ENCODE measurements around the gene DDX43. TPM values are rescaled to one million over a fixed set of nuclear protein-coding genes. Genes with fewer than 3 reads are reported as not detected.

Gene DDX43
- total RNA-seq, 1 experiment from 2014 or later = not detected

- BruUV-seq (replicated peaks) = no TSS peak
- TF ChIP-seq EZH2 (IDR thresholded peaks at IDR 0.05; ENCODE audit: borderline replicate concordance, low read depth, low read length, poor library complexity, severe bottlenecking) (no peak), CTCF (conservative IDR thresholded peaks at IDR 0.05; ENCODE audit: low read depth, low read length) (no peak)
- CTCF ChIA-PET = no interaction called here
Observed at GRCh38 chr6:73400656-73401055, 6.0 kb downstream of the DDX43 start.

GRCh38 chr6:73409395-73409794 lies 14.8 kb downstream of the DDX43 start:
- ChIA-PET CTCF (no interaction called here), POLR2A (ENCODE audit: low non-redundant PET) (no interaction called here)
- no peaks in the 10 kb centered on the region for H3K9me3 ChIP-seq (ENCODE audit: low read depth, low read length, poor library complexity, severe bottlenecking)
- no TSS peak for BruUV-seq (replicated peaks)
- H3K4me1 ChIP-seq (ENCODE audit: insufficient read depth, low read length, poor library complexity, severe bottlenecking) = no peaks in the 10 kb centered on the region
- no peaks in the 10 kb centered on the region for H3K27me3 ChIP-seq (replicated peaks; ENCODE audit: insufficient read depth, low read depth, low read length, poor library complexity)
- H3K4me3 ChIP-seq (ENCODE audit: low read depth, low read length, poor library complexity, severe bottlenecking) = no peak overlapping the region
- TF ChIP-seq EZH2 (IDR thresholded peaks at IDR 0.05; ENCODE audit: borderline replicate concordance, low read depth, low read length, poor library complexity, severe bottlenecking) = no peak
- no peak for TF ChIP-seq CTCF (conservative IDR thresholded peaks at IDR 0.05; ENCODE audit: low read depth, low read length)
- no peak for DNase-seq (ENCODE audit: low spot score)
- H3K36me3 ChIP-seq (ENCODE audit: insufficient read depth, low read length, poor library complexity, severe bottlenecking) = no peaks in the 10 kb centered on the region
- H3K27ac ChIP-seq (ENCODE audit: low read depth, low read length, poor library complexity, severe bottlenecking) = no peak overlapping the region
- intact Hi-C loops (cut with micrococcal nuclease; ENCODE audit: unreplicated experiment) = no loop called here

More at GRCh38 chr6:73400656-73401055, 6.0 kb downstream of the DDX43 start:
- H3K4me3 ChIP-seq (ENCODE audit: low read depth, low read length, poor library complexity, severe bottlenecking) = no peak overlapping the region
- H3K36me3 ChIP-seq (ENCODE audit: insufficient read depth, low read length, poor library complexity, severe bottlenecking) = no peaks in the 10 kb centered on the region
- no peak for DNase-seq (ENCODE audit: low spot score)
- no peaks in the 10 kb centered on the region for H3K9me3 ChIP-seq (ENCODE audit: low read depth, low read length, poor library complexity, severe bottlenecking)
- no peak overlapping the region for H3K27ac ChIP-seq (ENCODE audit: low read depth, low read length, poor library complexity, severe bottlenecking)
- no peaks in the 10 kb centered on the region for H3K4me1 ChIP-seq (ENCODE audit: insufficient read depth, low read length, poor library complexity, severe bottlenecking)
- H3K27me3 ChIP-seq (replicated peaks; ENCODE audit: insufficient read depth, low read depth, low read length, poor library complexity) = no peaks in the 10 kb centered on the region
- POLR2A ChIA-PET (ENCODE audit: low non-redundant PET) = no interaction called here
- intact Hi-C loops (cut with micrococcal nuclease; ENCODE audit: unreplicated experiment) = no loop called here

- BruUV-seq (replicated peaks) = no TSS peak
- CTCF ChIA-PET = no interaction called here
- Histone ChIP-seq H3K27ac (ENCODE audit: low read depth, low read length, poor library complexity, severe bottlenecking) (no peak overlapping the region), H3K4me3 (ENCODE audit: low read depth, low read length, poor library complexity, severe bottlenecking) (no peak overlapping the region), H3K4me1 (ENCODE audit: insufficient read depth, low read length, poor library complexity, severe bottlenecking) (no peaks in the 10 kb centered on the region), H3K9me3 (ENCODE audit: low read depth, low read length, poor library complexity, severe bottlenecking) (no peaks in the 10 kb centered on the region), H3K36me3 (ENCODE audit: insufficient read depth, low read length, poor library complexity, severe bottlenecking) (no peaks in the 10 kb centered on the region), H3K27me3 (replicated peaks; ENCODE audit: insufficient read depth, low read depth, low read length, poor library complexity) (no peaks in the 10 kb centered on the region)
- TF ChIP-seq EZH2 (IDR thresholded peaks at IDR 0.05; ENCODE audit: borderline replicate concordance, low read depth, low read length, poor library complexity, severe bottlenecking) (no peak), CTCF (conservative IDR thresholded peaks at IDR 0.05; ENCODE audit: low read depth, low read length) (no peak)
- no peak for DNase-seq (ENCODE audit: low spot score)
- intact Hi-C loops (cut with micrococcal nuclease; ENCODE audit: unreplicated experiment) = no loop called here
- POLR2A ChIA-PET (ENCODE audit: low non-redundant PET) = no interaction called here
Observed at GRCh38 chr6:73413102-73413501, 18.5 kb downstream of the DDX43 start.
